Measurements from ENCODE around the gene CXCL14.
"Not testable (repeated sequence)": the region's sequence is repeated elsewhere in the genome, so short reads cannot be mapped to it uniquely, and the experiment has no call there.

CXCL14 gene

GRCh38 chr5:135533794-135534193, 45.0 kb downstream of the CXCL14 start:
- H3K4me3 ChIP-seq (ENCODE audit: low read length in 2 of 2): no peak overlapping the region
- H3K4ac ChIP-seq (ENCODE audit: low read length): no peak overlapping the region
- peaks cover 0 to 14% of the 10 kb centered on the region in 2 donors for H3K9me3 ChIP-seq (replicated peaks in 1 of 2; ENCODE audit: control insufficient read depth in 2 of 2, insufficient read depth in 1 of 2, low read depth in 1 of 2, low read length in 2 of 2)
- H3K9ac ChIP-seq (ENCODE audit: low read depth, low read length, poor library complexity): no peak overlapping the region
- no peak overlapping the region for H3K4me2 ChIP-seq (ENCODE audit: insufficient read depth, low read length, poor library complexity, severe bottlenecking)
- no peak overlapping the region for H2AK5ac ChIP-seq (ENCODE audit: low read depth, low read length)
- peaks cover 26 to 89% (median 73%) of the 10 kb centered on the region in 3 experiments for H3K27me3 ChIP-seq (ENCODE audit: control insufficient read depth in 3 of 3, insufficient read depth in 3 of 3, low read depth in 1 of 3, low read length in 3 of 3)
- no peak overlapping the region for H2BK12ac ChIP-seq (ENCODE audit: low read length)
- H2BK15ac ChIP-seq (ENCODE audit: low read length): no peak overlapping the region
- H2BK120ac ChIP-seq (ENCODE audit: low read depth, low read length): no peak overlapping the region
- WGBS, 2 donors (ENCODE audit: extremely low coverage in 2 of 2, insufficient read length in 2 of 2, insufficient replicate concordance in 1 of 2): no CpG with 5 or more reads among the region's 3 CpGs
- no peak overlapping the region for H4K8ac ChIP-seq (ENCODE audit: low read depth, low read length)
- no peaks in the 10 kb centered on the region for H3K79me1 ChIP-seq (ENCODE audit: low read depth, low read length)
- no peak for DNase-seq (ENCODE audit: low spot score)
- H2AFZ ChIP-seq (ENCODE audit: low read length): no peak overlapping the region
- no peak overlapping the region for H4K91ac ChIP-seq (ENCODE audit: low read depth, low read length, poor library complexity)
- H3K14ac ChIP-seq (ENCODE audit: low read length): no peak overlapping the region
- no peak overlapping the region for H3K23ac ChIP-seq (ENCODE audit: low read depth, low read length, poor library complexity)
- no peaks in the 10 kb centered on the region for H3K36me3 ChIP-seq (replicated peaks in 1 of 2; ENCODE audit: control insufficient read depth in 2 of 2, insufficient read depth in 2 of 2, low read length in 2 of 2)
- no peak overlapping the region for H3K27ac ChIP-seq (replicated peaks; ENCODE audit: low read length)
- H3K18ac ChIP-seq (ENCODE audit: low read length): no peak overlapping the region
- no peak overlapping the region for H2BK5ac ChIP-seq (ENCODE audit: low read length)
- peaks cover 7 to 10% of the 10 kb centered on the region in 2 donors for H3K4me1 ChIP-seq (ENCODE audit: control insufficient read depth in 2 of 2, insufficient read depth in 1 of 2, low read depth in 1 of 2, low read length in 2 of 2)

GRCh38 chr5:135533334-135533733, 45.5 kb downstream of the CXCL14 start:
- Histone ChIP-seq H2AFZ (ENCODE audit: low read length) (no peak overlapping the region), H3K27ac (replicated peaks; ENCODE audit: low read length) (no peak overlapping the region), H2BK120ac (ENCODE audit: low read depth, low read length) (no peak overlapping the region), H2BK5ac (ENCODE audit: low read length) (no peak overlapping the region), H2BK15ac (ENCODE audit: low read length) (no peak overlapping the region), H3K4me2 (ENCODE audit: insufficient read depth, low read length, poor library complexity, severe bottlenecking) (no peak overlapping the region), H3K36me3 (replicated peaks in 1 of 2; ENCODE audit: control insufficient read depth in 2 of 2, insufficient read depth in 2 of 2, low read length in 2 of 2) (no peaks in the 10 kb centered on the region), H3K79me1 (ENCODE audit: low read depth, low read length) (no peaks in the 10 kb centered on the region), H3K18ac (ENCODE audit: low read length) (no peak overlapping the region), H3K4me3 (ENCODE audit: low read length in 2 of 2) (no peak overlapping the region), H3K4ac (ENCODE audit: low read length) (no peak overlapping the region), H3K4me1 (ENCODE audit: control insufficient read depth in 2 of 2, insufficient read depth in 1 of 2, low read depth in 1 of 2, low read length in 2 of 2) (peaks cover 7 to 10% of the 10 kb centered on the region in 2 donors), H3K27me3 (ENCODE audit: control insufficient read depth in 3 of 3, insufficient read depth in 3 of 3, low read depth in 1 of 3, low read length in 3 of 3) (peaks cover 26 to 85% (median 72%) of the 10 kb centered on the region in 3 experiments), H3K14ac (ENCODE audit: low read length) (no peak overlapping the region), H4K91ac (ENCODE audit: low read depth, low read length, poor library complexity) (no peak overlapping the region), H2AK5ac (ENCODE audit: low read depth, low read length) (no peak overlapping the region), H3K23ac (ENCODE audit: low read depth, low read length, poor library complexity) (no peak overlapping the region), H2BK12ac (ENCODE audit: low read length) (no peak overlapping the region), H3K9me3 (replicated peaks in 1 of 2; ENCODE audit: control insufficient read depth in 2 of 2, insufficient read depth in 1 of 2, low read depth in 1 of 2, low read length in 2 of 2) (peaks cover 0 to 14% of the 10 kb centered on the region in 2 donors), H4K8ac (ENCODE audit: low read depth, low read length) (no peak overlapping the region), H3K9ac (ENCODE audit: low read depth, low read length, poor library complexity) (no peak overlapping the region)
- no CpG with 5 or more reads among the region's 3 CpGs for WGBS, 2 donors (ENCODE audit: extremely low coverage in 2 of 2, insufficient read length in 2 of 2, insufficient replicate concordance in 1 of 2)
- no peak for DNase-seq (ENCODE audit: low spot score)

GRCh38 chr5:135529576-135529975, 49.2 kb downstream of the CXCL14 start:
- not testable (repeated sequence) for H3K18ac ChIP-seq (ENCODE audit: low read length)

GRCh38 chr5:135526924-135527323, 51.9 kb downstream of the CXCL14 start:
- H3K18ac ChIP-seq (ENCODE audit: low read length): no peak overlapping the region
- H3K27ac ChIP-seq (replicated peaks; ENCODE audit: low read length): no peak overlapping the region
- H4K91ac ChIP-seq (ENCODE audit: low read depth, low read length, poor library complexity): no peak overlapping the region
- no peaks in the 10 kb centered on the region for H3K79me1 ChIP-seq (ENCODE audit: low read depth, low read length)
- no peaks in the 10 kb centered on the region for H3K4me1 ChIP-seq (ENCODE audit: control insufficient read depth in 2 of 2, insufficient read depth in 1 of 2, low read depth in 1 of 2, low read length in 2 of 2)
- H3K9me3 ChIP-seq (replicated peaks in 1 of 2; ENCODE audit: control insufficient read depth in 2 of 2, insufficient read depth in 1 of 2, low read depth in 1 of 2, low read length in 2 of 2): peaks cover 0 to 2% of the 10 kb centered on the region in 2 donors
- H3K14ac ChIP-seq (ENCODE audit: low read length): no peak overlapping the region
- no peak overlapping the region for H2BK12ac ChIP-seq (ENCODE audit: low read length)
- DNase-seq (ENCODE audit: low spot score): no peak
- H2AFZ ChIP-seq (ENCODE audit: low read length): no peak overlapping the region
- no peak overlapping the region for H3K4ac ChIP-seq (ENCODE audit: low read length)
- H2BK15ac ChIP-seq (ENCODE audit: low read length): no peak overlapping the region
- no peak overlapping the region for H3K9ac ChIP-seq (ENCODE audit: low read depth, low read length, poor library complexity)
- H3K4me2 ChIP-seq (ENCODE audit: insufficient read depth, low read length, poor library complexity, severe bottlenecking): no peak overlapping the region
- no peak overlapping the region for H2BK120ac ChIP-seq (ENCODE audit: low read depth, low read length)
- no peak overlapping the region for H3K4me3 ChIP-seq (ENCODE audit: low read length in 2 of 2)
- H2BK5ac ChIP-seq (ENCODE audit: low read length): no peak overlapping the region
- no peak overlapping the region for H2AK5ac ChIP-seq (ENCODE audit: low read depth, low read length)
- peaks cover under 1 to 24% (median 13%) of the 10 kb centered on the region in 3 experiments for H3K27me3 ChIP-seq (ENCODE audit: control insufficient read depth in 3 of 3, insufficient read depth in 3 of 3, low read depth in 1 of 3, low read length in 3 of 3)
- H3K36me3 ChIP-seq (replicated peaks in 1 of 2; ENCODE audit: control insufficient read depth in 2 of 2, insufficient read depth in 2 of 2, low read length in 2 of 2): no peaks in the 10 kb centered on the region
- H4K8ac ChIP-seq (ENCODE audit: low read depth, low read length): no peak overlapping the region
- H3K23ac ChIP-seq (ENCODE audit: low read depth, low read length, poor library complexity): no peak overlapping the region

More at GRCh38 chr5:135529576-135529975, 49.2 kb downstream of the CXCL14 start:
- not testable (repeated sequence) for H3K36me3 ChIP-seq (replicated peaks in 1 of 2; ENCODE audit: control insufficient read depth in 2 of 2, insufficient read depth in 2 of 2, low read length in 2 of 2); H3K27ac ChIP-seq (replicated peaks; ENCODE audit: low read length); H2AK5ac ChIP-seq (ENCODE audit: low read depth, low read length); H3K14ac ChIP-seq (ENCODE audit: low read length); H2BK15ac ChIP-seq (ENCODE audit: low read length); H3K9ac ChIP-seq (ENCODE audit: low read depth, low read length, poor library complexity); H2BK12ac ChIP-seq (ENCODE audit: low read length); H3K4me2 ChIP-seq (ENCODE audit: insufficient read depth, low read length, poor library complexity, severe bottlenecking); H2AFZ ChIP-seq (ENCODE audit: low read length); H3K79me1 ChIP-seq (ENCODE audit: low read depth, low read length); H2BK5ac ChIP-seq (ENCODE audit: low read length); H4K8ac ChIP-seq (ENCODE audit: low read depth, low read length); H3K4ac ChIP-seq (ENCODE audit: low read length); DNase-seq (ENCODE audit: low spot score); H3K23ac ChIP-seq (ENCODE audit: low read depth, low read length, poor library complexity); H2BK120ac ChIP-seq (ENCODE audit: low read depth, low read length); H3K4me3 ChIP-seq (ENCODE audit: low read length in 2 of 2); H4K91ac ChIP-seq (ENCODE audit: low read depth, low read length, poor library complexity); H3K9me3 ChIP-seq (replicated peaks in 1 of 2; ENCODE audit: control insufficient read depth in 2 of 2, insufficient read depth in 1 of 2, low read depth in 1 of 2, low read length in 2 of 2); H3K4me1 ChIP-seq (ENCODE audit: control insufficient read depth in 2 of 2, insufficient read depth in 1 of 2, low read depth in 1 of 2, low read length in 2 of 2)
- WGBS, 2 donors (ENCODE audit: extremely low coverage in 2 of 2, insufficient read length in 2 of 2, insufficient replicate concordance in 1 of 2): no CpG with 5 or more reads among the region's 5 CpGs
- peaks cover 2 to 50% (median 38%) of the 10 kb centered on the region in 3 experiments for H3K27me3 ChIP-seq (ENCODE audit: control insufficient read depth in 3 of 3, insufficient read depth in 3 of 3, low read depth in 1 of 3, low read length in 3 of 3)

All from neuronal stem cell (in vitro differentiated cells).